K562 (cell line): ENCODE results near the gene NUDT2. TPM values are rescaled to one million over a fixed set of nuclear protein-coding genes. Genes with fewer than 3 reads are reported as not detected.
A peak's percentile ranks its signal among the peaks of the same experiment; 100 is the strongest.

Source experiments
- ASH1L ChIP-seq: fragments of 450-650 bp; IDR thresholded peaks from 2 replicates; pipeline ENCODE4 v1.6.1; 2018; ENCODE audit warnings: borderline replicate concordance, mild to moderate bottlenecking, low read depth; ENCODE audit not compliant: partially characterized antibody
- ATF7 ChIP-seq: fragments of 450-650 bp; IDR thresholded peaks from 2 replicates; pipeline ENCODE4 v1.7.1; 2014; ENCODE audit warnings: mild to moderate bottlenecking, moderate library complexity
- CBX3 ChIP-seq, 2 experiments: IDR thresholded peaks; 1 replicate in 1 of 2; 2 replicates in 1 of 2; pipeline ENCODE4 v1.6.1; 2012; ENCODE audit warnings: inconsistent platforms in 2 of 2, low read length in 2 of 2, borderline replicate concordance in 1 of 2, control low read depth in 1 of 2
- CBX8 ChIP-seq: fragments of 200-600 bp; sonication (generic); IDR thresholded peaks from 2 replicates; pipeline ENCODE4 v1.6.1; 2012; ENCODE audit warnings: borderline replicate concordance, mixed run types, low read depth, mild to moderate bottlenecking, moderate library complexity, mixed read lengths, low read length, control low read depth, inconsistent platforms; ENCODE audit not compliant: poor library complexity, severe bottlenecking; ENCODE audit errors: extremely low read depth
- GABPB1 ChIP-seq: sonication (generic); formaldehyde crosslinking; IDR thresholded peaks from 2 replicates; pipeline ENCODE4 v1.8.0; 2022; ENCODE audit warnings: mild to moderate bottlenecking, missing genetic modification reagents
- GATA2 ChIP-seq: sonication (generic); formaldehyde crosslinking; IDR thresholded peaks from 2 replicates; pipeline ENCODE4 v1.4.0; 2020; ENCODE audit warnings: mild to moderate bottlenecking, missing genetic modification reagents
- HDAC6 ChIP-seq: IDR thresholded peaks from 2 replicates; pipeline ENCODE4 v1.6.1; 2012; ENCODE audit warnings: low read depth, mild to moderate bottlenecking, control low read depth, inconsistent platforms, low read length, moderate library complexity
- HIVEP1 ChIP-seq: fragments of 250-450 bp; sonication (Bioruptor Pico); IDR thresholded peaks from 2 replicates; pipeline ENCODE4 v1.4.0; 2020; ENCODE audit warnings: mild to moderate bottlenecking
- JUN ChIP-seq, 2 experiments: sonication (generic) in 1 of 2; formaldehyde crosslinking in 1 of 2; IDR thresholded peaks; 2 replicates each; pipeline versions ENCODE4 v1.6.1 to v1.8.0; 2012 to 2022; ENCODE audit warnings: borderline replicate concordance in 2 of 2, mild to moderate bottlenecking in 2 of 2, improper control_type of control experiment in 1 of 2, low read depth in 1 of 2, low read length in 1 of 2, missing genetic modification reagents in 1 of 2
- JUND ChIP-seq, 2 experiments: IDR thresholded peaks; 2 replicates in 1 of 2; 3 replicates in 1 of 2; pipeline ENCODE4 v1.6.1; 2011; ENCODE audit warnings: borderline replicate concordance in 2 of 2, low read depth in 2 of 2, low read length in 2 of 2, improper control_type of control experiment in 1 of 2, missing biosample characterization in 1 of 2, missing genetic modification characterization in 1 of 2, missing genetic modification reagents in 1 of 2
- KAT2B ChIP-seq: IDR thresholded peaks from one replicate; pipeline ENCODE4 v1.6.1; 2012; ENCODE audit warnings: low read depth, mild to moderate bottlenecking, control low read depth, inconsistent platforms, low read length, moderate library complexity
- KLF16 ChIP-seq: IDR thresholded peaks from 2 replicates; pipeline ENCODE4 v1.6.1; 2016; ENCODE audit warnings: antibody characterized with exemption
- MTA3 ChIP-seq: fragments of 450-650 bp; formaldehyde crosslinking; IDR thresholded peaks from 2 replicates; pipeline ENCODE4 v1.6.1; 2017; ENCODE audit warnings: mild to moderate bottlenecking, borderline replicate concordance
- NCOA6 ChIP-seq: fragments of 450-650 bp; IDR thresholded peaks from 2 replicates; pipeline ENCODE4 v1.6.1; 2017; ENCODE audit warnings: mild to moderate bottlenecking
- NR2C2 ChIP-seq, 2 experiments: fragments of 200-800 bp in 1 of 2; sonication (Bioruptor generic) in 1 of 2; sonication (generic) in 1 of 2; formaldehyde crosslinking in 1 of 2; IDR thresholded peaks; 2 replicates each; pipeline versions ENCODE4 v1.6.1 to v1.8.0; 2016 to 2022; ENCODE audit warnings: mild to moderate bottlenecking in 1 of 2, missing compliant biosample characterization in 1 of 2, missing genetic modification characterization in 1 of 2, missing genetic modification reagents in 1 of 2
- NRF1 ChIP-seq, 2 experiments: fragments of 450-650 bp; IDR thresholded peaks in 1 of 2; conservative IDR thresholded peaks in 1 of 2; 2 replicates each; pipeline ENCODE4 v1.6.1; 2014; ENCODE audit warnings: mild to moderate bottlenecking in 2 of 2
- POLR2AphosphoS2 ChIP-seq: IDR thresholded peaks from 2 replicates; pipeline ENCODE4 v1.6.1; 2012; ENCODE audit warnings: low read length, improper control_type of control experiment
- SRSF3 ChIP-seq: fragments of 200-400 bp; formaldehyde crosslinking; IDR thresholded peaks from 2 replicates; pipeline ENCODE4 v1.6.1; 2016; ENCODE audit warnings: mild to moderate bottlenecking, low read length, moderate library complexity; ENCODE audit not compliant: insufficient read depth
- ZBTB1 ChIP-seq: sonication (generic); formaldehyde crosslinking; IDR thresholded peaks from 2 replicates; pipeline ENCODE4 v1.8.1; 2023; ENCODE audit warnings: missing genetic modification reagents, low read depth, mild to moderate bottlenecking, borderline replicate concordance
- ZNF282 ChIP-seq: sonication (generic); formaldehyde crosslinking; IDR thresholded peaks from 2 replicates; pipeline ENCODE4 v1.8.1; 2023; ENCODE audit warnings: missing genetic modification reagents
- polyA plus RNA-seq, 8 experiments: library from polyadenylated mRNA; depleted of rRNA in 4 of 8; stranded (reverse) in 5 of 8; unstranded in 3 of 8; fragments of >200 nt; fragmentation: Nextera tagmentation in 2 of 8; fragmentation: Illumina TruSeq in 1 of 8; extraction: Ambion mirVana in 2 of 8; extraction: Trizol in 1 of 8; gene quantifications; 2 replicates each; pipeline versions ENCODE4 v1.2.1 to v1.2.3, GENCODE V29; 2011 to 2014; ENCODE audit warnings: inconsistent platforms in 1 of 8, missing spikeins in 1 of 8
- total RNA-seq, 7 experiments: library from RNA; depleted of rRNA in 6 of 7; stranded (reverse); fragments of >200 nt in 6 of 7; fragmentation: Illumina TruSeq in 2 of 7; extraction: Trizol in 2 of 7; gene quantifications; 2 replicates each; pipeline versions ENCODE4 v1.2.1 to v1.2.3, GENCODE V29; 2011 to 2021; ENCODE audit warnings: low replicate concordance in 1 of 7
- TF ChIP-seq, protein P1 (sequence below): fragments of 250-450 bp; sonication (Bioruptor Pico); IDR thresholded peaks from 2 replicates; pipeline ENCODE4 v1.8.0; 2021; ENCODE audit warnings: moderate library complexity, mild to moderate bottlenecking, inconsistent platforms
- TF ChIP-seq, protein P2 (sequence below): fragments of 250-450 bp; sonication (Bioruptor Pico); IDR thresholded peaks from 2 replicates; pipeline ENCODE4 v1.5.0; 2021; ENCODE audit warnings: mild to moderate bottlenecking, borderline replicate concordance

The NUDT2 gene
- total and polyA plus RNA-seq, 9 of the 15 experiments (the other 6 are each of a cell fraction or from before 2014, with no cell fraction given) = 11.5 to 28.1 (median 19.0) TPM

DNA sequence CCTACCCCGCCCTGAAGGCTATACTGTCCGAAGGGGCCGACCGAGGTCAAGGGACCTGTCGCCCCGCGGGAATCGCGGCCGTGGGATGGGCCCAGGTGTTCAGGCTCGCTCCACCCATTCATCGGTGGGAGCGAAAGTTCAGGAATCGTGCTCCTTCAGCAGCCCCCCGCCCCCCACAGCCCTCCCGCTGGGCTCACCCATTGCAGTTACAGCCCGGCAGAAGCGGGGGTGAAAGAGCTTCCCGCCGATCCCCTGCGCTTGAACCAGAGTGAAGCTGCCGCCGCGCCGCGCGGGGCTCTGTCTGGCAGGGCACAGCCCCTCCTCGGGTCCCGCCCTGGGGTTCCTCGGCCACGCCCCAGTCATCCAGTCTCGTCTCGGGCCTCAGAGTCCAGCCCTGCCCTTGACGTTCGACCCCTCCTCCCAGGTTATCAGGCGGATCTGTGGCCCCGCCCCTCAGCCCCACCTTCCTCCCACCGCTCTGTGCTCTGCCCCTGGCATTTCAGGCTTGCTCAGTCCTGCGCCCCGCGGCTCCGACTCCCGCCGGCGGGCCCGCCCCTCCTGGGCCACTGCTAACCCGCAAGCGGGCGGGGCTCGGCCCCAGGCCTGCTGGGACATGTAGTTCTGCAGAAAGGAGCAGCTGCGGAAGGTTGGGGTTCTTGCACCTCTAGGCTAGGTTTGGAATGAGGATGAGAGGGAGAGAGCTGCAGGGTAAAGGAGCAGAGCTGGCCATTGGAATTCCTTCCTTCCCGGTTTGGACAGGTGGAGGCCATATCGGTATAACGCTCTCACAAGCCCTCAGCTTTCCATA, 47.4 kb downstream of the NUDT2 start, which contains the start of gene MYORG (continued):
- TF ChIP-seq, protein P1, sequence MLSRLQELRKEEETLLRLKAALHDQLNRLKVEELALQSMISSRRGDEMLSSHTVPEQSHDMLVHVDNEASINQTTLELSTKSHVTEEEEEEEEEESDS (CRISPR knock-in tag) = no peak
- no peak for TF ChIP-seq ASH1L
- peak; percentile 84 to 87 for TF ChIP-seq NRF1 (conservative IDR thresholded peaks at IDR 0.05 in 1 of 2, IDR thresholded peaks at IDR 0.05 in 1 of 2)
- TF ChIP-seq POLR2AphosphoS2 = no peak
- TF ChIP-seq HDAC6 = no peak
- TF ChIP-seq GABPB1 (CRISPR knock-in tag) = peak; percentile 46
- TF ChIP-seq KLF16 = no peak
- TF ChIP-seq MTA3 = 0 out of 2 replicates have a peak, but pooled peaks have one; percentile 26
- TF ChIP-seq GATA2 (CRISPR knock-in tag) = peak; percentile 68; the same call in 1 of the 2 replicates
- TF ChIP-seq JUND (IDR thresholded peaks at IDR 0.05; ENCODE audit: borderline replicate concordance, low read depth, low read length) = 0 out of 2 replicates have a peak, but pooled peaks have one; percentile 2
- TF ChIP-seq JUND (tag; IDR thresholded peaks at IDR 0.05; ENCODE audit: borderline replicate concordance, low read depth, low read length) = no peak; the same call in 2 of the 3 replicates
- TF ChIP-seq CBX3 (IDR thresholded peaks at IDR 0.05; ENCODE audit: borderline replicate concordance in 1 of 2, low read length in 2 of 2) = 0 out of 3 replicates have a peak, but pooled peaks of 1 of the 2 experiments have one; percentile 15
- TF ChIP-seq ZBTB1 = no peak
- TF ChIP-seq NR2C2 (CRISPR knock-in tag; IDR thresholded peaks at IDR 0.05) = peak; percentile 24; the same call in 1 of the 2 replicates
- TF ChIP-seq NR2C2 (tag; IDR thresholded peaks at IDR 0.05) = peak; percentile 91
- TF ChIP-seq KAT2B = no peak
- TF ChIP-seq HIVEP1 (CRISPR knock-in tag) = no peak
- TF ChIP-seq CBX8 = no peak
- TF ChIP-seq SRSF3 = no peak
- no peak for TF ChIP-seq NCOA6
- no peak for TF ChIP-seq ZNF282 (CRISPR knock-in tag)
- TF ChIP-seq, protein P2, sequence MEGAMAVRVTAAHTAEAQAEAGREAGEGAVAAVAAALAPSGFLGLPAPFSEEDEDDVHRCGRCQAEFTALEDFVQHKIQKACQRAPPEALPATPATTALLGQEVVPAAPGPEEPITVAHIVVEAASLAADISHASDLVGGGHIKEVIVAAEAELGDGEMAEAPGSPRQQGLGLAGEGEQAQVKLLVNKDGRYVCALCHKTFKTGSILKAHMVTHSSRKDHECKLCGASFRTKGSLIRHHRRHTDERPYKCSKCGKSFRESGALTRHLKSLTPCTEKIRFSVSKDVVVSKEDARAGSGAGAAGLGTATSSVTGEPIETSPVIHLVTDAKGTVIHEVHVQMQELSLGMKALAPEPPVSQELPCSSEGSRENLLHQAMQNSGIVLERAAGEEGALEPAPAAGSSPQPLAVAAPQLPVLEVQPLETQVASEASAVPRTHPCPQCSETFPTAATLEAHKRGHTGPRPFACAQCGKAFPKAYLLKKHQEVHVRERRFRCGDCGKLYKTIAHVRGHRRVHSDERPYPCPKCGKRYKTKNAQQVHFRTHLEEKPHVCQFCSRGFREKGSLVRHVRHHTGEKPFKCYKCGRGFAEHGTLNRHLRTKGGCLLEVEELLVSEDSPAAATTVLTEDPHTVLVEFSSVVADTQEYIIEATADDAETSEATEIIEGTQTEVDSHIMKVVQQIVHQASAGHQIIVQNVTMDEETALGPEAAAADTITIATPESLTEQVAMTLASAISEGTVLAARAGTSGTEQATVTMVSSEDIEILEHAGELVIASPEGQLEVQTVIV (CRISPR knock-in tag) = no peak
- 0 out of 2 replicates have a peak, but pooled peaks have one; percentile 6 for TF ChIP-seq JUN (IDR thresholded peaks at IDR 0.05; ENCODE audit: borderline replicate concordance, low read depth, low read length)
- TF ChIP-seq JUN (CRISPR knock-in tag; IDR thresholded peaks at IDR 0.05; ENCODE audit: borderline replicate concordance) = no peak
- TF ChIP-seq ATF7 = peak; percentile 43; the same call in 1 of the 2 replicates
